Measurements from ENCODE around the gene FYN.
"Not testable (repeated sequence)": the region's sequence is repeated elsewhere in the genome, so short reads cannot be mapped to it uniquely, and the experiment has no call there.

Gene FYN

GRCh38 chr6:111788379-111789276 is 84.6 kb downstream of the FYN start:
- no peak for TF ChIP-seq NFRKB (IDR thresholded peaks at IDR 0.05)
- no peak for TF ChIP-seq FOXA1 (IDR thresholded peaks at IDR 0.05)
- no peak for TF ChIP-seq L3MBTL2 (conservative IDR thresholded peaks at IDR 0.05)
- ChIA-PET POLR2A (interaction anchor here (1.2 kb wide), 1 partner anchor 11 kb away, joined by 3 read pairs; no protein-coding TSS in a partner anchor), CTCF (no interaction called here)
- DNase-seq (ENCODE audit: extremely low spot score) = no peak

GRCh38 chr6:111786151-111786550 is 87.1 kb downstream of the FYN start:
- CTCF ChIA-PET; DNase-seq (ENCODE audit: extremely low spot score); POLR2A ChIA-PET: not testable (repeated sequence)

GRCh38 chr6:111784433-111784832 is 88.8 kb downstream of the FYN start:
- CTCF ChIA-PET = no interaction called here
- no peak for DNase-seq (ENCODE audit: extremely low spot score)
- no peak for TF ChIP-seq SUZ12 (IDR thresholded peaks at IDR 0.05)
- TF ChIP-seq BHLHE40 (IDR thresholded peaks at IDR 0.05; ENCODE audit: borderline replicate concordance) = no peak
- POLR2A ChIA-PET = no interaction called here

- ChIA-PET POLR2A (interaction anchor here (0.9 to 1.4 kb wide), 2 partner anchors 9 to 90 kb away, joined by 3 read pairs; partner anchors contain the start of gene FYN), CTCF (no interaction called here)
- no peak for DNase-seq (ENCODE audit: extremely low spot score)
- no peak for TF ChIP-seq HDGF (IDR thresholded peaks at IDR 0.05; ENCODE audit: borderline replicate concordance)
- no peak for TF ChIP-seq ZNF384 (IDR thresholded peaks at IDR 0.05)
- no peak for TF ChIP-seq ARNT (IDR thresholded peaks at IDR 0.05)
- TF ChIP-seq SUZ12 (IDR thresholded peaks at IDR 0.05) = no peak
- no peak for TF ChIP-seq BHLHE40 (IDR thresholded peaks at IDR 0.05; ENCODE audit: borderline replicate concordance)
- TF ChIP-seq CTBP1 (IDR thresholded peaks at IDR 0.05; ENCODE audit: borderline replicate concordance) = no peak
- no peak for TF ChIP-seq L3MBTL2 (conservative IDR thresholded peaks at IDR 0.05)
- TF ChIP-seq, protein P1, sequence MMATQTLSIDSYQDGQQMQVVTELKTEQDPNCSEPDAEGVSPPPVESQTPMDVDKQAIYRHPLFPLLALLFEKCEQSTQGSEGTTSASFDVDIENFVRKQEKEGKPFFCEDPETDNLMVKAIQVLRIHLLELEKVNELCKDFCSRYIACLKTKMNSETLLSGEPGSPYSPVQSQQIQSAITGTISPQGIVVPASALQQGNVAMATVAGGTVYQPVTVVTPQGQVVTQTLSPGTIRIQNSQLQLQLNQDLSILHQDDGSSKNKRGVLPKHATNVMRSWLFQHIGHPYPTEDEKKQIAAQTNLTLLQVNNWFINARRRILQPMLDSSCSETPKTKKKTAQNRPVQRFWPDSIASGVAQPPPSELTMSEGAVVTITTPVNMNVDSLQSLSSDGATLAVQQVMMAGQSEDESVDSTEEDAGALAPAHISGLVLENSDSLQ (IDR thresholded peaks at IDR 0.05) = no peak
Observed at GRCh38 chr6:111782887-111783466, 90.3 kb downstream of the FYN start.

DNA sequence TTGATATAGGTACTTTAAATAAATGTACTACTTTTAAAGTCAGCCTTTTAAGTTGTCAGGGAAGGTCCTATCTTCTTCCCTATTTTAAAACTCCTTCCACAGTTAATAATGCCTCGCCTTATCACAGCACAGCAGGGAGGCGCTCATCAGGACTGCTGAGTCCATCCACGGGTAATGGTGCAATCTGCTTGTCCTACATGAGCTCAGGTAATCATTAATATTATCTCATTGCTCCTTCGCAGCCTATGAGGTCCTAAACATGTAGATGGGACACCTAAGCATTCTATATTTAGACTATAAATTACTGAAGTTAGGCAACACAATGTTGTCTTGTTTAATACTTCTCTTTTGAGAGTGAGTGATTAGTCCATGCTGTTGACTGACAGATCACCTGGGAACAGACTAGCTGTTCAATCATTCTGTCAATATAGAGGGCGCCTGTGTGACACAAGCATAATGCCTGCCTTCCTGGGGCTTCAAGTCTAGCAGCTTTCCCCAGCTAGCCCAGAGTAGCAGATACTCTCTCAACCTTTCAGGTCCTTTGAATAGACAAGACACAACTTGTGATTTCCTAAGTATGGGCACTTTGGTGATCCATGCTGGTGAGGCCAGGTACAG is 91.0 kb downstream of the FYN start:
- ChIA-PET CTCF (interaction anchor here (0.8 kb wide), 1 partner anchor 227 kb away, joined by 3 read pairs; no protein-coding TSS in a partner anchor), POLR2A (interaction anchor here (1.4 kb wide), 1 partner anchor 91 kb away, joined by 3 read pairs; the partner anchor contains the start of gene FYN)

GRCh38 chr6:111781041-111781708 is 92.1 kb downstream of the FYN start:
- TF ChIP-seq BHLHE40 (IDR thresholded peaks at IDR 0.05; ENCODE audit: borderline replicate concordance) = no peak
- TF ChIP-seq HDGF (IDR thresholded peaks at IDR 0.05; ENCODE audit: borderline replicate concordance) = no peak
- ChIA-PET POLR2A (no interaction called here), CTCF (interaction anchor here (0.8 kb wide), 1 partner anchor 228 kb away, joined by 3 read pairs; no protein-coding TSS in a partner anchor)
- DNase-seq (ENCODE audit: extremely low spot score) = no peak

More for the DNA sequence above, 91.0 kb downstream of the FYN start:
- no peak for TF ChIP-seq TARDBP (IDR thresholded peaks at IDR 0.05)
- TF ChIP-seq FOXK2 (IDR thresholded peaks at IDR 0.05) = no peak
- TF ChIP-seq SP1 (IDR thresholded peaks at IDR 0.05) = no peak
- TF ChIP-seq NFRKB (IDR thresholded peaks at IDR 0.05) = no peak
- no peak for TF ChIP-seq HDGF (IDR thresholded peaks at IDR 0.05; ENCODE audit: borderline replicate concordance)
- no peak for TF ChIP-seq FOXA1 (IDR thresholded peaks at IDR 0.05)
- TF ChIP-seq FOXM1 (IDR thresholded peaks at IDR 0.05; ENCODE audit: borderline replicate concordance) = no peak
- TF ChIP-seq L3MBTL2 (conservative IDR thresholded peaks at IDR 0.05) = no peak
- no peak for DNase-seq (ENCODE audit: extremely low spot score)

GRCh38 chr6:111780393-111780792 is 92.9 kb downstream of the FYN start:
- TF ChIP-seq TARDBP (IDR thresholded peaks at IDR 0.05) (no peak), SP1 (IDR thresholded peaks at IDR 0.05) (no peak), ELF4 (IDR thresholded peaks at IDR 0.05) (no peak), ARNT (IDR thresholded peaks at IDR 0.05) (no peak), HDGF (IDR thresholded peaks at IDR 0.05; ENCODE audit: borderline replicate concordance) (no peak), CTBP1 (IDR thresholded peaks at IDR 0.05; ENCODE audit: borderline replicate concordance) (no peak), SUZ12 (IDR thresholded peaks at IDR 0.05) (no peak)
- TF ChIP-seq, protein P1 (IDR thresholded peaks at IDR 0.05) = no peak
- CTCF ChIA-PET = interaction anchor here (0.5 kb wide), 1 partner anchor 1112 kb away, joined by 3 read pairs; no protein-coding TSS in a partner anchor
- no peak for DNase-seq (ENCODE audit: extremely low spot score)
- POLR2A ChIA-PET = no interaction called here
